Sigmoid colon (tissue), 7 donors: ENCODE measurements around the gene SPRR5. TPM values are rescaled to one million over a fixed set of nuclear protein-coding genes. Genes with fewer than 3 reads are reported as not detected.

ENCODE experiments used
- DNase-seq: peaks from one replicate; pipeline ENCODE4 v3.0.0-alpha.2; 2019
- H3K27ac ChIP-seq, 4 donors: fragments of 200-600 bp; sonication (generic); one replicate each; pipeline ENCODE4 v1.5.1; 2016 to 2019; ENCODE audit warnings: mild to moderate bottlenecking in 1 of 4
- H3K27me3 ChIP-seq, 3 donors: fragments of 200-600 bp; sonication (generic); one replicate each; pipeline ENCODE4 v1.5.1; 2019; ENCODE audit warnings: mild to moderate bottlenecking in 1 of 3
- H3K36me3 ChIP-seq, 4 donors: fragments of 200-600 bp; sonication (generic); one replicate each; pipeline ENCODE4 v1.5.1; 2016 to 2019
- H3K4me1 ChIP-seq, 4 donors: fragments of 200-600 bp; sonication (generic); one replicate each; pipeline ENCODE4 v1.5.1; 2017 to 2019
- H3K4me3 ChIP-seq, 4 donors: fragments of 200-600 bp; sonication (generic); one replicate each; pipeline ENCODE4 v1.5.1; 2017 to 2019; ENCODE audit warnings: mild to moderate bottlenecking in 2 of 4, moderate library complexity in 1 of 4
- H3K9me3 ChIP-seq, 4 donors: fragments of 200-600 bp in 3 of 4; sonication (generic) in 3 of 4; one replicate each; pipeline versions ENCODE4 v1.5.1 to v1.6.1; 2013 to 2019
- CTCF ChIP-seq, 4 experiments: fragments of 450-650 bp in 3 of 4; fragments of 200-600 bp in 1 of 4; IDR thresholded peaks; one replicate each; pipeline ENCODE4 v1.5.1; 2016 to 2019; ENCODE audit warnings: antibody characterized with exemption in 4 of 4, mild to moderate bottlenecking in 3 of 4, moderate library complexity in 2 of 4
- EP300 ChIP-seq, 4 donors: sonication (generic); formaldehyde crosslinking; IDR thresholded peaks; one replicate each; pipeline ENCODE4 v1.6.1; 2017; ENCODE audit warnings: antibody characterized with exemption in 4 of 4
- POLR2A ChIP-seq, 2 donors: fragments of 450-650 bp; IDR thresholded peaks; one replicate each; pipeline ENCODE4 v1.6.1; 2016; ENCODE audit warnings: antibody characterized with exemption in 2 of 2, mild to moderate bottlenecking in 2 of 2, moderate library complexity in 2 of 2
- POLR2AphosphoS5 ChIP-seq, 4 donors: sonication (generic); formaldehyde crosslinking; IDR thresholded peaks; one replicate each; pipeline ENCODE4 v1.6.1; 2017; ENCODE audit warnings: antibody characterized with exemption in 4 of 4
- WGBS, 2 donors: extraction: QIAGEN DNeasy Blood & Tissue Kit; methylation state at CpG; one replicate each; pipeline ENCODE4 v1.1.7; 2013; 5-methylcytosine and 5-hydroxymethylcytosine counted together
- intact Hi-C: fragments of 100-400 bp; cut with DNase I; formaldehyde crosslinking; loops from one replicate; pipeline ENCODE4 v1.15.1; 2023
- polyA plus RNA-seq, 3 donors: library from polyadenylated mRNA; stranded (reverse); fragments of 200-250 nt; gene quantifications; one replicate each; pipeline ENCODE4 v1.2.3, GENCODE V29; 2013
- small RNA-seq, 3 donors: library from RNA; depleted of rRNA; stranded (forward); fragments of <200 nt; gene quantifications; one replicate each; pipeline ENCODE3, GENCODE V24; 2016
- total RNA-seq, 4 donors: library from RNA; depleted of rRNA; stranded (reverse); fragments of >200 nt; gene quantifications; one replicate each; pipeline ENCODE4 v1.1.0, GENCODE V29; 2016
- donor health status: healthy with polysubstance abuse.
- donor health status: Bipolar disorder and iron deficiency.
- donor health status: healthy.

Gene SPRR5
- total and polyA plus RNA-seq, 7 donors = not detected

GRCh38 chr1:152996633-152997400 lies 49.8 kb downstream of the SPRR5 start:
- TF ChIP-seq CTCF (IDR thresholded peaks at IDR 0.05) = no peak
- no peak for TF ChIP-seq EP300 (IDR thresholded peaks at IDR 0.05)
- TF ChIP-seq POLR2A (IDR thresholded peaks at IDR 0.05) = no peak
- no peak for TF ChIP-seq POLR2AphosphoS5 (IDR thresholded peaks at IDR 0.05)
- intact Hi-C loops = no loop called here
- H3K27me3 ChIP-seq = no peaks in the 10 kb centered on the region
- no peak for DNase-seq
- no peaks in the 10 kb centered on the region for H3K36me3 ChIP-seq
- H3K4me1 ChIP-seq = no peaks in the 10 kb centered on the region
- 18 to 24% methylated on average over 5 of the region's 5 CpGs for WGBS, 2 donors
- no peak overlapping the region for H3K4me3 ChIP-seq
- H3K27ac ChIP-seq = no peak overlapping the region
- H3K9me3 ChIP-seq = no peaks in the 10 kb centered on the region

- Histone ChIP-seq H3K4me1 (no peaks in the 10 kb centered on the region), H3K27me3 (no peaks in the 10 kb centered on the region), H3K9me3 (no peaks in the 10 kb centered on the region), H3K4me3 (no peak overlapping the region), H3K27ac (no peak overlapping the region), H3K36me3 (no peaks in the 10 kb centered on the region)
- no peak for DNase-seq
- intact Hi-C loops = no loop called here
- TF ChIP-seq CTCF (IDR thresholded peaks at IDR 0.05) = no peak
- TF ChIP-seq EP300 (IDR thresholded peaks at IDR 0.05) = no peak
- no peak for TF ChIP-seq POLR2A (IDR thresholded peaks at IDR 0.05)
- TF ChIP-seq POLR2AphosphoS5 (IDR thresholded peaks at IDR 0.05) = no peak
- WGBS, 2 donors = 21 to 35% methylated on average over 7 of the region's 7 CpGs
These were observed 50.9 kb downstream of the SPRR5 start for GRCh38 chr1:152997901-152998300.

GRCh38 chr1:152998476-152998875 lies 51.5 kb downstream of the SPRR5 start:
- no peaks in the 10 kb centered on the region for H3K4me1 ChIP-seq
- intact Hi-C loops = no loop called here
- 86 to 88% methylated on average over 4 of the region's 4 CpGs for WGBS, 2 donors

More at GRCh38 chr1:152998476-152998875, 51.5 kb downstream of the SPRR5 start:
- Histone ChIP-seq H3K27ac (no peak overlapping the region), H3K9me3 (no peaks in the 10 kb centered on the region), H3K27me3 (no peaks in the 10 kb centered on the region), H3K36me3 (no peaks in the 10 kb centered on the region), H3K4me3 (no peak overlapping the region)
- TF ChIP-seq EP300 (IDR thresholded peaks at IDR 0.05) (no peak), POLR2AphosphoS5 (IDR thresholded peaks at IDR 0.05) (no peak), CTCF (IDR thresholded peaks at IDR 0.05) (no peak), POLR2A (IDR thresholded peaks at IDR 0.05) (no peak)
- no peak for DNase-seq

Small RNA genes within 50 kb of the gene (small RNA-seq; reads per million reads assigned to genes)
- gene SPRR1A = 0 reads per million in 3 donors

Other genes starting within 250 kb of the SPRR5 start
- not detected for gene LCE2A, start 248.9 kb upstream of the SPRR5 start, total RNA-seq
- not detected for gene LCE2A, start 248.9 kb upstream of the SPRR5 start, polyA plus RNA-seq
- not detected for gene LCE4A, start 239.0 kb upstream of the SPRR5 start, total RNA-seq
- gene LCE4A, start 239.0 kb upstream of the SPRR5 start, polyA plus RNA-seq = not detected
- not detected for gene KPRP, start 189.2 kb upstream of the SPRR5 start, total RNA-seq
- not detected for gene KPRP, start 189.2 kb upstream of the SPRR5 start, polyA plus RNA-seq
- gene LCE1F, start 172.1 kb upstream of the SPRR5 start, total RNA-seq = not detected
- gene LCE1F, start 172.1 kb upstream of the SPRR5 start, polyA plus RNA-seq = not detected
- gene LCE1E, start 160.9 kb upstream of the SPRR5 start, total RNA-seq = not detected
- not detected for gene LCE1E, start 160.9 kb upstream of the SPRR5 start, polyA plus RNA-seq
- not detected for gene LCE1D, start 150.5 kb upstream of the SPRR5 start, total RNA-seq
- not detected for gene LCE1D, start 150.5 kb upstream of the SPRR5 start, polyA plus RNA-seq
- not detected for gene LCE1C, start 140.6 kb upstream of the SPRR5 start, total RNA-seq
- gene LCE1C, start 140.6 kb upstream of the SPRR5 start, polyA plus RNA-seq = not detected
- not detected for gene LCE1B, start 135.2 kb upstream of the SPRR5 start, total RNA-seq
- not detected for gene LCE1B, start 135.2 kb upstream of the SPRR5 start, polyA plus RNA-seq
- gene LCE1A, start 119.7 kb upstream of the SPRR5 start, total RNA-seq = not detected
- gene LCE1A, start 119.7 kb upstream of the SPRR5 start, polyA plus RNA-seq = not detected
- gene LCE6A, start 104.3 kb upstream of the SPRR5 start, total RNA-seq = not detected
- 1 to 10 TPM in 1 of 3 donors, not detected in 2; 2.4 TPM for gene LCE6A, start 104.3 kb upstream of the SPRR5 start, polyA plus RNA-seq
- gene LCE7A, start 87.2 kb upstream of the SPRR5 start, total RNA-seq = not detected
- not detected for gene LCE7A, start 87.2 kb upstream of the SPRR5 start, polyA plus RNA-seq
- not detected for gene SMCP, start 68.9 kb upstream of the SPRR5 start, total RNA-seq
- not detected for gene SMCP, start 68.9 kb upstream of the SPRR5 start, polyA plus RNA-seq
- gene IVL, start 38.7 kb upstream of the SPRR5 start, total RNA-seq = not detected
- gene IVL, start 38.7 kb upstream of the SPRR5 start, polyA plus RNA-seq = 1 to 10 TPM in 1 of 3 donors, under 1 TPM in 1, not detected in 1; 0.03 to 1.2 TPM
- gene SPRR4, start 23.4 kb downstream of the SPRR5 start, total RNA-seq = not detected
- gene SPRR4, start 23.4 kb downstream of the SPRR5 start, polyA plus RNA-seq = not detected
- gene SPRR1A, start 36.9 kb downstream of the SPRR5 start, total RNA-seq = not detected
- not detected for gene SPRR1A, start 36.9 kb downstream of the SPRR5 start, polyA plus RNA-seq
- gene SPRR3, start 54.5 kb downstream of the SPRR5 start, total RNA-seq = not detected
- gene SPRR3, start 54.5 kb downstream of the SPRR5 start, polyA plus RNA-seq = 10 to 100 TPM in 1 of 3 donors, 1 to 10 TPM in 1, not detected in 1; 2.1 to 13.2 TPM
- not detected for gene SPRR1B, start 84.0 kb downstream of the SPRR5 start, total RNA-seq
- gene SPRR1B, start 84.0 kb downstream of the SPRR5 start, polyA plus RNA-seq = 1 to 10 TPM in 1 of 3 donors, under 1 TPM in 1, not detected in 1; 0.19 to 3.0 TPM
- not detected for gene SPRR2D, start 93.9 kb downstream of the SPRR5 start, total RNA-seq
- gene SPRR2D, start 93.9 kb downstream of the SPRR5 start, polyA plus RNA-seq = under 1 TPM in 1 of 3 donors, not detected in 2; 0.29 TPM
- gene SPRR2A, start 110.3 kb downstream of the SPRR5 start, total RNA-seq = not detected
- 1 to 10 TPM in 1 of 3 donors, under 1 TPM in 1, not detected in 1; 0.42 to 2.4 TPM for gene SPRR2A, start 110.3 kb downstream of the SPRR5 start, polyA plus RNA-seq
- not detected for gene SPRR2B, start 124.4 kb downstream of the SPRR5 start, total RNA-seq
- gene SPRR2B, start 124.4 kb downstream of the SPRR5 start, polyA plus RNA-seq = not detected
- gene SPRR2E, start 147.3 kb downstream of the SPRR5 start, total RNA-seq = not detected
- 1 to 10 TPM in 1 of 3 donors, under 1 TPM in 1, not detected in 1; 0.16 to 1.8 TPM for gene SPRR2E, start 147.3 kb downstream of the SPRR5 start, polyA plus RNA-seq
- gene SPRR2F, start 166.3 kb downstream of the SPRR5 start, total RNA-seq = not detected
- gene SPRR2F, start 166.3 kb downstream of the SPRR5 start, polyA plus RNA-seq = not detected
- not detected for gene SPRR2G, start 203.7 kb downstream of the SPRR5 start, total RNA-seq
- gene SPRR2G, start 203.7 kb downstream of the SPRR5 start, polyA plus RNA-seq = not detected